CD1c-positive myeloid dendritic cell (primary cell): Measurements from ENCODE around the gene ATL2.
"Not testable (repeated sequence)": the region's sequence is repeated elsewhere in the genome, so short reads cannot be mapped to it uniquely, and the experiment has no call there.

Source experiments
- DNase-seq: peaks from one replicate; pipeline ENCODE4 v3.0.0-alpha.2; 2016; ENCODE audit errors: extremely low spot score

Gene ATL2

GRCh38 chr2:38327580-38327979 lies 49.5 kb downstream of the ATL2 start:
- DNase-seq: no peak

DNA sequence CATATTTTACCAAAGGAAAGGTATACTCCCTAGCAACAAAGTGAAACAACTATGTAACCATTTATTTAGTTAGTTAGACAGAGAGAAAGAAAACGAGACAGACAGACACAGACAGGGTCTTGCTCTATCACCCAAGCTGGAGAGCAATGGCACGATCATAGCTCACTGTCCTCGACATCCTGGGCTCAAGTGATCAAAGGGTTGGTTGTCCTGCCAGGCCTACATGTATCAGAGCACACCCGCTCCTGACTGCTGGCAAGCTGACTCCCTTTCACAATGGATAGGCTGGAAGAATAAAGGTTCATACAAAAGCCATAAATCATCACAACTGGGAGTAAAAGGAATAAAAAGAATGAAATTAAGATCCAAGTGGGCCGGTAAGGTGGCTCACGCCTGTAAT lies 53.5 kb downstream of the ATL2 start:
- no peak for DNase-seq

DNA sequence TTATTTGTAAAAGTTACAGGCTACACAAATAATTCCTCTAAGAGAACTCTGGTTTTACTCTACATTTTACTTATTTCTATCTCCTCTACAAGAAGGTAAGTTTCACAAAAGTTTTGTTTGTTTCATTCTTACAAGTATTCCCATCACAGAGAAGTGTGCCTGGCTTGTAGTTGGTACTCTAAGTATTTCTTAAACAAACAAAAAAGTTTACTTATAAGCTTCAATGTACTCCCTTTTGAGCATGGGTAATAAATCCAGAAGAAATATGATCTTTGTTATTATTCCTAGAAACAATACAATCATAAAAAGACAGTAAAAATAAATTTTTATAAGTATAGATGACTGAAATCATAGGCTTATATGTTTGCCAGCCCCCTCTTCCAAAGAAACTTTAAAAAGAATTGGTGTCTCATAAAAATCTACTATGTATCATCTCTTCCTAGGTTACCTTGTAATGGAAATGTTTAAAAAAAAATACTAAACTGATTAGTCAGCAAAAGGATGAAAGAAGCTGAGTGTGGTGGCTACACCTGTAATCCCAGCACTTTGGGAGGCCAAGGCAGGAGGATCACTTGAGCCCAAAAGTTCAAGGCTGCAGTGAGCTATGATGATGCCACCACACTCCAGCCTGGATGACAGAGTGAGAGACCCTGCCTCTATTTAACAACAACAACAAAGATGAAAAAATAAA lies 54.7 kb downstream of the ATL2 start:
- DNase-seq: no peak

DNA sequence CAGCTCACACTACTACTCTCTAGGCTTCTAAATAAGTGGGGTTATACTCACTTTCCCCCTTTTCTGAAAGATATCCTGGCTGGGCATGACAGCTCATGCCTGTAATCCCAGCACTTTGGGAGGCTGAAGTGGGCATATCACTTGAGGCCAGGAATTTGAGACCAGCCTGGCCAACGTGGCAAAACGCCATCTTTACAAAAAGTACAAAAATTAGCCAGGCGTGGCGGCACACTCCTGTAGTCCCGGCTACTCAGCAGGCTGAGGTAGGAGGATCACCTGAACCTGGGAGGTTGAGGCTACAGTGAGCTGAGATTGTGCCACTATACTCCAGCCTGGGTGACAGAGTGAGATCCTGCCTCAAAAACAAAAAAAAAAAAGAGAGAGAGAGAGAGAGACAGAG lies 57.8 kb downstream of the ATL2 start:
- DNase-seq: not testable (repeated sequence)

GRCh38 chr2:38317725-38318124 lies 59.3 kb downstream of the ATL2 start:
- DNase-seq: no peak

DNA sequence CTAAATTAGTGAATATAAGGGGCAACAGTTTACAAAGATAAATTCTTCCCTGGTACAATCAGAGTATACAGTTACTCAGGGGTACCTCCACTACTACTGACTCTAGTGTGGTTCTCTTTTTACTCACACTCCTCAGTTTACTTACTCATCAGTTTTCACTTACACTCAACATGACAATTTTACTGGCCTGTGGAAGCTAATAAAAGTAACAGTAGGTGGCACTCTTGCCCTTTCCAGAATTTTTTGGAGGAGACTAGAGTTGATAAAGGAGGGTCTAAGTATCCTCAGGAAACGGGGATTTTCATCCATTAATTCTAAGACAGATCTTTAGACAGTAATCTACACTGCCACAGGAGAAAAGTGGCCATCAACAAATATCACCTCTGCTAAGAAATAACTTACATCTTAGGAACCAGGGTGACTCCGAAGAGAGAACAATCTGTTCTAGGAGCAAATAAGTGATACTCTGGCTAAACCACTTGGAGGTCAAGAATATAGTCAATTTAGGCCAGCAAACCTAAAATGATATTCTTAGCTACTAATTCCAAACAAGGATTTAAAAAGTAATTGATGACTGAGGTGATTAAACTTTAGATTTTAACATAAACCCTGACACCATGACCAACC lies 61.3 kb downstream of the ATL2 start:
- DNase-seq: peak; percentile 67

DNA sequence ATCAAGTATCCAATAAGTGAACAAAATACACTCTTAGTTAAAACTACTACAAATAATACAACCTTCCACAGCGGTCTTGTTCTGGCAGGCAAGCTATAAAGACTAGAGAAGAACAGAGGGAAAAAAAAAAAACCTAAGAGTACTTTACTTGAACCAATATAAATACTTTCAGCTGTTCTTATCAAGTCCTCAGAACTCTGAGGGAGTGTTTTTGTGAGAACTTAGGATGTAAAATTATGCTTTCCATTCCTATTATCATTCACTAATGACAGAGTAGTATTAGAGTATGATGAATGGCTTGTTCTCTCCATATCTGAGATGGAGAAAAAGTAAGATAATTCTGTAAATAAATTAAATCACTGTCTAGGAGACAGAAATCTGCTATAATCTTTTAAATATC lies 68.3 kb downstream of the ATL2 start:
- DNase-seq: no peak

DNA sequence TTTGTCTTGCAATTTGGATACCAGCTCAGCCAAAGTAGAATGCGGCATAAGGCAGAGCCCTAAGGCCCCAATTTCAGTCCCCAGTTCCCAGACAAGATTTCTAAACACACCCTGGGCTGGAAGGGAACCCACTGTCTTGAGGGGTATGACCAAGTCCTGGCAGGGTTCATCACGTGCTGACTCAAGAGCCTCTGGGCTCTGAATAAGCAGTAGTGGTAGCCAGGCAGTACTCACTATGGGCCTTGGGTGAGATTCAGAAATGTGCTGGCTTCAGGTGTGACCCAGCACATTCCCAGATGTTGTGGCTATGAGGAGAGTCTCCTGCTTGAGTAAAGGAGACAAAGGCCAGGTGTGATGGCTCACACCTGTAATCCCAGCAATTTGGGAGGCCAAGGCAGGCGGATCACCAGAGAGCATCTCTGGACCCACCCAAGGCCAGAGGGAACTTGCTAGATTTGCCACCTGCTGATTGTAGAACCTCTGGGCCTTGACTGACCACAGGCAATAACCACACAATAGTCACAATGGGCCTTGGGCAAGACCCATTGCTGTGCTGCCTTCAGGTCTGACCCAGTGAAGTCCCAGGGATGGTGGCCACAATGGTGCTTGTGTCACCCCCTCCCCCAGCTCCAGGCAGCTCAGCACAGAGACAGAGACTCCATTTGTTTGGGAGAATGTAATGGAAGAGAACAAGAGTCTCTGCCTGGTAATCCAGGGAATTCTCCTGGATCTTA lies 74.9 kb downstream of the ATL2 start:
- DNase-seq: no peak

DNA sequence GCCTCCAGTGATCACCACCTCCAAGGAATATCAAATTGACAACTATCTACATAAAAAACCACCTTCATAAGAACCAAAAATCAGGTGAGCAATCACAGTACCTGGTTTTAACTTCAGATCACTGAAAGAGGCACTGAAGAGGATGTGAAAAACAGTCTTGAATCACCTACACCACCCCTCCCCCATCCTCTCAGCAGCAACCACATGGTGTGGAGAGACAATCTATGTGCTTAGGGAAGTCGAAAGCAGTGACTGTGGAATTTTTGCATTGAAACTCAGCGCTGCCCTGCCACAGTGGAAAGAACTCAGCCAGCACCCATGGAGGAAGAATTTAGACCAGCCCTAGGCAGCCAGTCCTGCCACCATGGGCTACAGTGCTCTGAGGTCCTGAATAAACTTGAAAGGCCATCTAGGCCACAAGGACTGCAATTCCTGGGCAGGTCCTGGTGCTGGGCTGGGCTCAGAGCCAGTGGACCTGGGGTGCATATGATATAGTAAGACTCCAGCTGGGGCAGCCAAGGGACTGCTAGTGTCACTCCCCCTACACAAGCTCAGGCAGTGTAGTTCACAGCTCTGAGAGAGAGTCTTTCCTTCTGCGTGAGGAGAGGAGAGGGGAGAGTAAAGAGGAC lies 75.6 kb downstream of the ATL2 start:
- no peak for DNase-seq

- DNase-seq: no peak
Measured at GRCh38 chr2:38298539-38298938, 78.5 kb downstream of the ATL2 start.

DNA sequence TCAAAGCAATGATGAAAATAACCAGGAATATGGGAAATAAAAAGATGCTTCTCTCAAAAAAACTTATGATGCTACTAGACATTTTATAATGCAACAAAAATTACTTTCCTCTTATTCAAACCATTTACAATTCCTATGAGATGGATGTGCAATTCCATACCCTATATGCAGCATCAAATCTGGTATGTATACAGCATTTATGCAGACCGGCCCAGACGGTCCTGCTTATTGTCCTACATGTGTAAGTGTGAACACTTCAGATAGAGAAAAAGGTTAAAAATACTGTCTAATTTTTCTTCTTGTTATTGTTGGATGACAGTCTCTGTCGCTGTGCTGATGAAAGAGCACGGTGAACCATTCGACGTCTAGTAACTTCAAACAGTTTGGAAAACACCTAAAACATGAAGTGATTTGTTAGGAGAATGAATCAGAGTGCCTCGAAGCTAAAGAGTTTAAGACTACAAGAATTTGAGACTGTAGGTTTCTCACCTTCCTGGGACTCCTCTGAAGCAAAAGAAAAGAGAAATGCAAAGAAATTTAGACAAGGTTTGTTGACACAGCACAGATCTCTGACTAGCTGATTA lies 80.8 kb downstream of the ATL2 start:
- DNase-seq: no peak

GRCh38 chr2:38294597-38294996 lies 82.5 kb downstream of the ATL2 start:
- DNase-seq: no peak

GRCh38 chr2:38293152-38293865 lies 83.8 kb downstream of the ATL2 start:
- no peak for DNase-seq

DNA sequence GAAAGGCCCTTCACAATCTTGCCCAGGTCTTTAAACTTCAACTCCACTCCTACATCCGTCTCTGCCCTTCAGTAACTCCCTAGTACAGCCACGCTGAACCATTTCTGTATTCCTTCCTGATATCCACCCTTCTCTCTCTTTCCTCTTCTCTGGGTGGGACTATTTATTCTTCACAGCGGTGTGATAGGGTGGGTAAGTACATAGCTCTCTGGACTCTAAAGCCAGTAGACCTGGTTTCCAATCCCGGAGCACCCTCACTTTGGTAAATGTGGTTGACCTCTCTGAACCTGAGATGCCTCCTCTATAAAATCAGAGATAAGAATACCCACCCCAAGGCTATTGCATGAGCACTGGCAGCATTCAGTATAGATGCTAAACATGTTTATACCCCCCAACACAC lies 86.7 kb downstream of the ATL2 start:
- no peak for DNase-seq

- DNase-seq: no peak
Measured at GRCh38 chr2:38284971-38285370, 92.1 kb downstream of the ATL2 start.

DNA sequence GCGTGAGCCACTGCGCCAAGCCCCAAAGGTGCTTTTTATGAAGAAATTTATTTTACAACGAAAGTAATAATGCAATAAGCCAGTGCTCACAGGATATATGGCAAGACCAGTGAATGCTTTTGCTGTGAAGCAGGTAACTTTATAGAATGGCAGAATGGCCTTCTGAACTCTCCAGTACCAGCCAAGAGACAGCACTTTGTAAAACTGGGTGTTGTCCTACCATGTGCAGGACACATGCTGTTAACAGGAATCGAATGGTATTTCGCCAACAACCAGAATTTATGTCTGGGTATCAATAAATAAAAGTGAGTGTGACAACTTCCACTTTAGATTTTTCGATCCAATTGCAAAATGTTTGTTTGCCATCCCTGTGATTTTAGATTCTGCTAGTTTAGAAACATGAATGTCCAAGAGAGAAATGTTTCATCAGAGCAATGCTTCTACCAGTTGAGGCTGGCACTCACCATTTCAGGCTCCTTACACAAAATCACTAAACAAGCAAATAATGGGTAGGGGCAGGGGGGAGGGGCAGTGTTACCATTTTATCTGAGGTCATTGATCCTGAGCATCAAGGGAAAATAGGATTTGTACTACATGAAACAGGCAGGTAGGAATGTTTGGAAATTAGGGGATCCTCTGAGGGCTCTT lies 95.9 kb downstream of the ATL2 start:
- no peak for DNase-seq

- no peak for DNase-seq
Measured at GRCh38 chr2:38279201-38279600, 97.9 kb downstream of the ATL2 start.

- DNase-seq: not testable (repeated sequence)
Measured at GRCh38 chr2:38278117-38278438, 99.0 kb downstream of the ATL2 start.

DNA sequence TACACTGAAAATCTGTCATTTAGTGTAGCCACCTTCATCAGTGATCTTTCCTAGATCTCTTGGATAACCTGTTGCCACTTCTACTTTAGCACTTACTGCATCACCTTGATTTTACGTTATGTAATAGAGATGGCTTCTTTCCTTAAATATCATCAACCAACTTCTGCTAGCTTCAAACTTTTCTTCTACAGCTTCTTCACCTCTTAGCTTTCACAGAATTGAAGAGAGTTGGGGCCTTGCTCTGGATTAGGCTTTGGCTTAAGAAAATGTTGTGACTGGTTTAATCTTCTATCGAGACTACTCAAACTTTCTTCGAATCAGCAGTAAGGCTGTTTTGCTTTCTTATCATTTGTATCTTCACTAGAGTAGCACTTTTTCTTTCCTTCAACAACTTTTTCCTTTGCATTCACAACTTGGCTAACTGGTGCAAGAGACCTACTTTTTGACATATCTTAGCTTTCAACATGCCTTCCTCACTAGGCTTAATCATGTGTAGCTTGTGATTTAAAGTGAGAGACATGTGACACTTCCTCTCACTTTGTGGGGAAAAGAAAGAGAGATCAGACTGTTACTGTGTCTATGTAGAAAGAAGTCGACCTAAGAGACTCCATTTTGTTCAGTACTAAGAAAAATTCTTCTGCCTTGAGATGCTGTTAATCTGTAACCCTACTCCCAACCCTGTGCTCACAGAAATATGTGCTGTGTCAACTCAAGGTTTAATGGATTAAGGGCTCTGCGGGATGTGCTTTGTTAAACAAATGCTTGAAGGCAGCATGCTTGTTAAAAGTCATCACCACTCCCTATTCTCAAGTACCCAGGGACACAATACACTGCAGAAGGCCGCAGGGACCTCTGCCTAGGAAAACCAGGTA lies 99.6 kb downstream of the ATL2 start:
- DNase-seq: no peak
